GM18502 (cell line): ENCODE results near the gene HIPK3.
"Not testable (repeated sequence)": the region's sequence is repeated elsewhere in the genome, so short reads cannot be mapped to it uniquely, and the experiment has no call there.

ENCODE experiments used
- ATAC-seq: cut with Tn5 transposase; IDR thresholded peaks from one replicate; pipeline ENCODE4 v1.9.1; 2021; ENCODE audit warnings: mild to moderate bottlenecking; ENCODE audit not compliant: unreplicated experiment, poor library complexity

The HIPK3 gene

DNA sequence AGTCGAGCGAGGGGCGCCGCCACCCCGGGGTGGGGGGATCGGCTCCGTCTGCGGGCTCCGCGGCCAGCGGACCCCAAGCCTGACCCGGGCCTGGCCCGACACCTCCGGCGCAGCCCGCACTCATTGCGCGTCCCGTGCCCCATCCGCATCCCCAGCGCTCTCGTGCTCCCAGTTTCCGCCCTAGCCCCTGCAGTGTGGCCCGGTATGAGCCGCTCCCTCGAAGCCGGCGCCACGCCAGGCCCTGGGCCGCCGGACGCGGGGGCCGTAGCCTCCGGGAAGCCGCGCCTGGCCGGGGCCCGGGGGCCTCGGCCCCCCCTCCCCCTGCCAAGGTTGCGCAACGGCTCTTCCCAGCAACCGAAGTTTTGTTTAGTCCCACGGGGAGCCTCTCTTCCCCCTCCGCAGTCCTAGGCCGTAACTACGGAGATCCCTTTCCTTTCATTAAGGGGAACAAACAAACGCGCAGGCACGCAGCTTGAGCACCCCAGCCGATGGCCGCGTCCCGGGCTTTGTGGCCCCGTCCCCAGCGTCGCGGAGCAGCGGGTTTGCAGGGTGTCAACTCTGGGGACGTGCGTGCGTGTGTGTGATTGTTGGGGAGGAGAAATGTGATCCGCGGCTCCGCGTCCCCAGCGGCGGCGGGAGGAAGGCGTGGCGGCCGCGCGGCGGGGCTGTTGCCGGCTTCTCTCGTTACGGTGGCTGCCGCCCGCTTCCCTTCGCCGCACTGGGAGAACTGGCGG lies 883 bp downstream of the HIPK3 start:
- ATAC-seq, result peak; percentile 44

DNA sequence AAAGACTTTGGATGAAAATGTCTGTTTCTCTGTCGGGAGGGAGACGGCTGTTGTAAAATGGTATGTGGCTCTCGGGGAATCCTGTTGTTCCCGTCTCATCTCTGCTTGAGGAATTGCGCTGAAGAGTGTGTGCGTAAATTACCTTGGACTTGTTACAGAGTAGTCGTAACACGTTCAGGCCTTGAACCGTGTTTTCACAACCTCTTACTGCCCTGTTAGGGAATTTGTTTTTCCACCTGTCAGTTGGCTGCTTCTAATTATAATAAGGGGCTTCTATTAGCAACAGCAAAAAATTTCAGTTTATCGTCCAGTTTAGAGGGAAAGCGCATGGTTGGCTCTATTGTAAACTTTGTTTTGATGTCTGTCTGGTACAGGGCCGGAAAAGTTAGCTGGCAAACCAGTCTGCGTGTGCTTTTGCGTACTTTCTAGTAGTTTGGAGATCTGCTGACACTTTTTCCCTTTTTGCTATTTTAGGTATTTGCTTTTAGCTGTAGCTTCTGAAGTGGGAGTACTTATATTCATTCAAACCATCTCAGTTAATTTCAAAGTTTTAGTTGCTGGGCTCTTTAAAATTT lies 1.5 kb downstream of the HIPK3 start:
- ATAC-seq, result peak; percentile 17

DNA sequence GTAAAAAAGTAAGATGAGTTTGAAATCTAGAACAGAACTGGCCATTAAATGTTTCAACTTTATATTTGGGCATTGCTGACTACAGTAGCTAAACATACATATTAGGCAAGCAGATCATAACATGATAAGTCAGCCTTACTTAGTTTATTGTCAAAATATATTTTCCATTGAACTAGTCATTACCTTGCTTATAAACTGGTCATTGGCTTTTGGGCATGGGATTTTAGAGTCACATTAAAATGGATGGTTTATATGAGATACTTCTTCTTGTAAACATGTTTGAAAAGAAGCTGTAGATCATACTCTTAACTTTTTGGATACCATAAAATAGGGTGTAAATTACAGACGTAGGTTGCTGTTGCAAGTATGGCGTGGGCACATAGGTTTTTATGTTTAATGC lies 2.7 kb downstream of the HIPK3 start:
- ATAC-seq, result no peak

DNA sequence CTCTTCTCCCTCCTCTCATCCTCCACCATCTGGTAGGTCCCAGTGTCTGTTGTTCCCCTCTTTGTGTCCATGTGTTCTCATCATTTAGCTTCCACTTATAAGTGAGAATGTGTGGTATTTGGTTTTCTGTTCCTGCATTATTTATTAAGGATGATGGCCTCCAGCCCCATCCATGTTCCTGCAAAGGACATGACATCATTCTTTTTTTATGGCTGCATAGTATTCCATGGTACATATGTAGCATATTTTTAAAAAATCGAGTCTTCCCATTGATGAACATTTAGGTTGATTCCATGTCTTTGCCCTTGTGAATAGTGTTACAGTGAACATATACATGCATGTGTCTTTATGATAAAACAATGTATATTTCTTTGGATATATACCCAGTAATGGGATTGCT lies 4.2 kb downstream of the HIPK3 start:
- not testable (repeated sequence) for ATAC-seq

DNA sequence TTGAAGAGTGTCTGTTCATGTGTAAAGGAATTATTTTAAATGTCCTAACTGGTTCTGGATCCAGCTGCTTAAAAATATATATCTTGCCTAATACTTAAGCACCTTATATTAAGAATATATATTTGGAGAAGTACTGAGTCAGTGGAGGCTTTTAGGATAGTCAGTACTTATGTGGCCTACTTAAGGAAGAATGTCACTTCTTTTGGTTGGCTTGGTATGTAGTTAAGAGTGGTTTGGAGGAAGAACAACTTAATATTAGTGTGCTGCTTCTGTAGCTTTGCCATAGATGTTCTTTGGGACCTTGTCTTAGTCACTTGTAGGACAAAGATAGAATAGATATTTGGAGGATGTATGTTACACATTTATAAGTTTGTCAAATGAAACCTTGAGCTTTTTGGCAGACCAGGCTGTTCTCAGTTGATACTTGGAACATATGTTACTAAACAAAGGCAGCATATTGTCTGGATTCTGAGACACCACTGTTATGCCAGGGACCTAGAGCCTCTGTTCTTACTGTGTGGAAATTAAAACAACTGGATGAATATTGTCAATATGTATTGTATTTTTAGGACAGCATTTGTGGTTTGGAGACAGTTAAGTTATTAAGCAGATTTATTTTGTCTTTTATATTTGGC lies 4.9 kb downstream of the HIPK3 start:
- no peak for ATAC-seq

DNA sequence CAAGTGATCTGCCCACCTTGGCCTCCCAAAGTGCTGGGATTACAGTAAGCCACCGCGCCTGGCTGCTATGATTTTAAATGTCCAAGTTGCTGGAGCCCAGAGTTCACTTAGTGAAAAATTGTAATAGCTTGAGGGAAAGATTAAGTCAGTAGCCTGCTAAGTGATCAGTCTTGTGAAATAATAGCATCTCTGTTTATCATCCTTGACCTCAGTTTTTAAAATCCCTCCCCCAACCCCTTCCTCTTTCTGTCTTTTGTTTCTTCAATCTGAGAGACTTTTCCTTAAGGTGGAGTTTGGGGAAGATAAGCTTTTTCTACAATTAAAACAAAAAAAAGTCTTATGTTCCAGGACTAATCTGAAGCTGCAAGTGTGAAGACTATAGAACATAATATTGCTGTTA lies 6.4 kb downstream of the HIPK3 start:
- no peak for ATAC-seq

DNA sequence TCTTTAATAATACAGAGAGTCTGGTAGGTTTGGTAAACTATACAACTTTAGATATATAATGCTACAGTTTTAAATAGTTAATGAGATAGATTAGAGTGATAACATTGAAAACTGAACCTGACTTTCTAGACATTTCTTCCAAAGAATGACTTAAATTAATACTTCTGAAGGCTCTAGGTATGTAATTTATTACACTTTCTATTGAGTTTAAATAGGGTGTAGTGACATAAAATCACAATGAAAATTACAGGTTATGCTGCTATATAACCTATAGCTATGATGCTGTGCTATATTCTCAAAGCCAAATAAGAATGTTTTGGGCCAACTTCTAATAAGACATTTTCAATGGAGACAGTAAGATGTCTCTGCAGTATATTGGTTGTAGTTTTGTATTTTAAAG lies 7.7 kb downstream of the HIPK3 start:
- no peak for ATAC-seq

DNA sequence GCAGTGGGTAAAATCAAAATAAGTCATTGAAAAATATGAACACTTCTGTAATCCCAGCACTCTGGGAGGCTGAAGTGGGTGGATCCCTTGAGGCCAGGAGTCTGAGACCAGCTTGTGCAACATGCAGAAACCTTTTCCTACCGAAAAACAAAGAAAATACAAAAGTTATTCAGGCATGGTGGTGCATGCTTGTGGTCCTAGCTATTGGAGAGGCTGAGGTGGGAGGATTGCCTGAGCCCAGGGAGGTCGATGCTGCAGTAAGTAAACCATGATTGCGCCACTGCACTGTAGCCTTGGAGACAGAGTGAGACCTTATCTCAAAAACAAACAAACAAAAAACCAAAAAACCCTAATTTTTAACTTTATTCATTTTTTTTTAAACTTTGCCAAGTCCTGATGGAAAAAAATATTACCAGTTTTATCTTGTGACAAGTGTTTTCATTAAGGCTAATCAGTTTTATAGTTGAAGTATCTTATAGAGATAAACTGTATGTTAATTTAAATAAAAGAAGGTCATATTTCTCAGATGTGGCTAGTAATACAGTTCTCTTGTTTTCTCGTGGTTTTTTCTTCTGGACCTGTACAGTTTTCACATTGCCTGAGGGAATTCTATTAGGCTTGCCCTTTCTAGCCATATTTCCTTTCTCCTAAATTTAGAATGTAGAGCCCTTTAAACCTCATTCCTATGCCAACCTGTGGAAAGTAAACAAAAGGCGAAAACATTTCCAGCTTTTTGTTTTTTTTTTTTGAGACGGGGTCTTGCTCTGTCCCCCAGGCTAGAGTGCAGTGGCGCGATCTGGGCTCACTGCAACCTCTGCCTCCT lies 9.4 kb downstream of the HIPK3 start:
- ATAC-seq, result no peak

DNA sequence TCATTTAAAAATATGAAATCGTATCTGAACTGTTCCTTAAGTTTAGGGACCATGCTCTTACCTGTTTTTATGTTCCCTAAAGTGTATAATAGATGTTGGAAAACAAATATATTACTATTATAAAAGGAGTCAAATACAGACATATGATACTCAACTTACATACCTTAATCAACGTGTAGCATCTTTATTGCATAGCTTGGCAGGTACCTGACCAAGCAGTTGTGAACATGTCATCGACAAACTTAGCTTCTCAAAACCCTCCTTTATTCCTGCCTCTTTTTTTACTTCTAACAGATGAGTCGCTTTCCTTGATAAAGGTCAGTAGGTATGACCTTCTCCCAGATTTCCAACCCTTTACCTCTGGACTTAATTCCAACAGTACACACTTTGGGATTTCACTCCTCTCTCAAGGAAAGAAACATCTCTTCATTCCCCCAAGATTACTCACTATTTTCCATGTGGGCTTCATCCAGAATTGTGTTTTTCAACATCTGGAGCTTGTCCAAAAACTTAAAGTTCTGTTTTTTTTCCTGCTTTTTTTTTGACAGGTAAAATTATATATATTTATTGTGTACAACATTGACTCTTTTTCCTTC lies 11.9 kb downstream of the HIPK3 start:
- no peak for ATAC-seq

DNA sequence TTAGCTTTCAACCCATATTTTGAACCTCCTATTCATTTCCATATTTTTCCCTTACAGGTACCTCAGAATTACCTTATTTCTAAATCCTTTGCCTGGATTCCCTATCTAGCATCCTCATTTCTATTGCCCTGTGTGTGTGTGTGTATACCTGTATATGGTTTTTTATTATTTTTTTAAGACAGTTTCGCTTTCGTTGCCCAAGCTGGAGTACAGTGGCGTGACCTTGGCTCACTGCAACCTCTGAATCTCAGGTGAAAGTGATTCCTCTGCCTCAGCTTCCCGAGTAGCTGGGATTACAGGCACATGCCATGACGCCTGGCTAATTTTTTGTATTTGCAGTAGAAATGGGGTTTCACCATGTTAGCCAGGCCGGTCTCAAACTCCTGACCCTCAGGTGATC lies 12.6 kb downstream of the HIPK3 start:
- ATAC-seq, result no peak

DNA sequence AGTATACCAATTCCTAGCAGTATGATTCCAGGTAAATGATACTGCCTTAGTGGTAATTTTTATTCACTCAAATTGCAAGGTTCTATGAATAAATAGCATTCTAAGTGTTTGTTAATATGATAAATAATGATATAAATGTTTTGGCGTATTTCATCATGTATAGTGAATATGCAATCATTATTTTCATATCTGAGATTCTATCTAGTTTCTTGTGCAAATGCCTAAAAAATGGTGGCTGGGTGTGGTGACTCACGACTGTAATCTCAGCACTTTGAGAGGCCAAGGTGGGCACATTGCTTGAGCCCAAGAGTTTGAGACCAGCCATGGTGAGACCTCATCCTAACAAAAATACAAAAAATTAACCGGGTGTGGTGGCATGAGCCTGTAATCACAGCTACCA lies 13.9 kb downstream of the HIPK3 start:
- ATAC-seq, result no peak

DNA sequence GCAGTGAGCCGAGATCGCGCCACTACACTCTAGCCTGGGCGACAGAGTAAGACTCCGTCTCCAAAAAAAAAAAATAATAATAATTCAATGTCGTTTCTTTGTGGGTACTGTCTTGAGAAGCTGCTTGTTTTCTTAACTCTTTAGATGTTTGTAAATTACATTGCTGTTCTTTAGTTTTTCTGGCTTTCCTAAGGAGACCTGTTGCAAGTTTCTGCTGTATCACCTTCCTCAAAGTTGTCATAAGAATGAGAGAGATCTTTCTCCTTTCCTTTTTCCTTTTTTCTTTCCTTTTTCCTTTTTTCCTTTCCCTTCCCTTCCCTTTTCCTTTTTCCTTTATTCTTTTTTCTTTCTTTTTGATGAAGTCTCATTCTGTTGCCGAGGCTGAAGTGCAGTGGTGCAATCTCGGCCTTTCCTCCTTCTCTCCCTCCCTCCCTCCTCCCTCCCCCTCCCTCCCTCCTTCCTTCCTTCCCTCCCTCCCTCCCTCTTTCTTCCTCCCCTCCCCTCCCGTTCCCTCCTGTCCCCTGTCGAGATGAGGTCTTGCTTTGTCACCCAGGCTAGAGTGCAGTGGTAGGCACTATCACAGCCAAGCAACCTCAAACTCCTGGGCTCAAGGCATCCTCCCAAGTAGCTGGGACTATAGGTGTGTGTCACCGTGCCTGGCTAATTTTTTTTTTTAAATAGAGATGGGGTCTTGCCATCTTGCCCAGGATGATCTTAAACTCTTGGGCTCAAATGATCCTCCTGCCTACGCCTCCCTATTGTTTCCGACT lies 15.3 kb downstream of the HIPK3 start:
- no peak for ATAC-seq

DNA sequence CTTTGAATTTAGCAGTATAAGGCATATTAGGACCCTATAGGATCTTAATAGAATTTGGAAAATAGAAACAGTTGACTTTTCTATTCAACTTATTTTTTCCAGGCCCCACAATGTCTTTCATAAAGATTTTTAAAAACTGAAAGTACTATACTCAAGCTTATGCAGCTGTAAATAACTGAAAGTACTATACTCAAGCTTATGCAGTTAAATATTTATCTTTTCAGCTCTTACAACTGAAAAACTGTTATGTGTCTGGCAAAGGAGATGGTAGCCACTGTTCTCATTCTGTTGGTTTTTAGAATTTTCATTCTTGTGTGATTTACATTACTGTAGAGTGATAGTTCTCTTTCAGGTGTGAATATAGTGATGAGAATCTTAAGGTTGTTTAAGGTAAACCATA lies 16.5 kb downstream of the HIPK3 start:
- no peak for ATAC-seq

DNA sequence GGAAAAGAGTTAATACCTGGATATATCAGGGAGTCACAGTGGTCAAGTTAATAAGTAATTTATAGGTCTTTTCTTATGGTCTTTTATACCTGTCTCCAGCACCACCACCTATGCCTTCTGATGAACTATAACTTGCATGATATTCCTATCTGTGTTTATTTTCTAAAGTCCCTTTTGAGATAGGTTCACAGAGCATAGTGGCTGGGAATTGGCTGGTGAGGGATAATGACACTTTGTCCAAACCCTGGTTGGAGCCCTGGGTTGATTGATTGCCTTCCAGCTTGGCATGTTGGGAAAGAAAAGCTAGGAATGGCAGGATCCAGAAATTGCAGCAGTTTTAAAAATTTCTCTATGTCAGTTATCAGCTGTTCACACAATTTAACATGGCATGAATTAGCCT lies 23.2 kb downstream of the HIPK3 start:
- no peak for ATAC-seq

DNA sequence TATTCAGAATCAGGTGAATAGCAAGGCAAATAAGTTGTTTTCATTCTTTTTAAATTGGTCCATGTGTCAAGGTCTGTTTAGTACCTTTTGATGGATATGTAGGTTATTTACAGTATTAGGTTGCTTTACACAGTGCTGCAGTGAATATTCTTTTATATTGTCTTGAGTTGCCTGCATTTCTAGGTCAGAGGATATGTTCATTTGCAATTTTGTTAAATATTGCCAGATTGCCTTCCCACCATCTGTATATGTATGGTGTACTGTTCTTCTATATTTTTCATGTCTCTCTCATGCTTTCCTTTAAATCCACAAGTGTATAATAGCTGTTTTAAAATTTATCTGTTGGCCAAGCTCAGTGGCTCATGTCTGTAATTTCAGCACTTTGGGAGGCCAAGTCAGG lies 24.6 kb downstream of the HIPK3 start:
- no peak for ATAC-seq

DNA sequence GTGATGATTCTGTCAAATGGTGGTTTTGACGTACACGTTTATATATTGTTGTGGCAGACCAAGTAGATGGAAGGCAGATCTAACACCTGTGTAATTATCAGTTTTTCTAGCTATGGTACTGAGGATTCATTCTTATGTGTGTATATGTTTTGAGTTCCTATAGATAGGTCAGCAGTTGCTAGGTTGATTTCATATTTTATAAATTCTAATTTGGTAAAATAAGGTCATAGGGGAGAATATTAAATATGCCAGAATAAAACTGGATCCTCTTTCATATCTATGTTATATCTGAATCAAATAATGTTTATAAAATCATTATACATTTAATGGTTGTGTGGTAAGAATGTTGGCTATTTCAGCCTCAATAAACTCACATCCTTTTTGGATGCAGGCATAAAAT lies 27.6 kb downstream of the HIPK3 start:
- ATAC-seq, result no peak

DNA sequence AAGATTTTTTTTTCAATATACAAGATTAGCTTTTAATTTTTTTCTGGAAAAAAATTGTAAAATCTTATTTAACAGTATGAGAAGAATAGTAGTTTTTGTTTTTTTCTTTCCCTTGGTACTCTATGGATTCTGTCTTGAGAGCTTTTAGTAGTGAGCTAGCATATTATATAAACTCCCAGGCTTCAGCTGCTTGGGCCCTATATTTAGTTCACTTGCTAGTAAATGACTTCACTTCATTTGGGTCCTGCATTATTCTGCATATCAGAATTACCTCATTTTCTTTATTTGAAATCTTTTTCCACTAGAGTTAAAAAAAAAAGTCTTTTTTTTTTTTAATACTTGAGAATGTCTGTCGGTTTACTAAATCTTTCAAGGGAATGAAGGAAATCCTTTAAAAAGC lies 33.1 kb downstream of the HIPK3 start:
- ATAC-seq, result no peak

DNA sequence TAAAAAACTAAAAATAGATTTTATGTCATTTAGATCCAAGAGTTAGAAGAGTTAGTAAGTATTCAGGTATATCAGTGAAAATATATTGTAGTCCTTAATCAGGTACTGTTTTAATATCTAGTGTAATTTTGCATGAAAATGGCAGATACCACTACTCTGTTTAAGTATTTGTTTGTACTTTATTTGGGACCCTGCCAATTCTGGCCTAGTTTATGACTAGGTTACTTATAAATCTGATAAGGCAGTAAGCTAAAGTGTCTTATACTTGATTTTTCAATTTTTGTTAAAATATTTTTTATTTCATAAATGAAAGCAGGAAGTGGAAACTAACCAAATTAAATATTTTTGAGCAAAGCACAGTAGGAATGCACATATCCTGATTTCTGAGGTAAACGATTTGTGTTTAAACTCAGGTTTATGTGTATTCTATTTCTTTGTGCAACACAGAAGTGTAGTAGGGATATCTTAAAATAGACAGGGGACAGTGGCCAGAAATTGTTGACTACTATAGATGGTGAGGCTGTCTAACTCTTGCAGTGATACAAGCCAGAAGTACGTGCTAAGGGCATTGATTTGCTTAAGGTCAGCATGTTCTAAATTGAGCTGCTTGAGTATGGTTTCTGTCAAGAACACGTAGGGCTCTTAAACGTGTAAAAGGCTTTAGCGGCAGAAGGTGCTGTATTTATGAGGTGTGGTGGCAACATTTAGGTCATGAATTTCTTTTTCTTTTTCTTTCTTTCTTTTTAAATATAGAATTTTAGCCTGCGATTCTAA lies 34.0 kb downstream of the HIPK3 start:
- ATAC-seq, result no peak

DNA sequence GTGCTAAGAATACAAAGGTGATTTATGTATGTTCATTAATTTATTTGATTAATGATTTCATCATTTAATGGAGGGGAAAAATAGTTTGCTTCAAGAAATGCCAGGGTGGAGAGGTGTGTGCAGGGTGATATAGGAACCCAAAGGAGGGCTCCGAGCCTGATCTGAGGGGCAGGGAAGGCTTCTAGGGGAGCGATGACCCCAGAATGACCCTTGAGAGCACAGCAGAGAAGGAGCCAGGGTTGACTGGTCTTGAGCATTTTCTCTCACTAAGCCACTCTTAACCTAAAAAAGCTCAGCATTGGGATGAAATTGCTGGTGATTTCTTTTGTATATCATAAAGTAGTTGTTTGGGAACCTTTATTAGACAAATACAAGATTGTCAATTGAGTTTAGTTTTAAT lies 35.1 kb downstream of the HIPK3 start:
- ATAC-seq, result no peak
